Measurements from ENCODE around the gene DEK. TPM values are rescaled to one million over a fixed set of nuclear protein-coding genes. Genes with fewer than 3 reads are reported as not detected.
"Not testable (repeated sequence)": the region's sequence is repeated elsewhere in the genome, so short reads cannot be mapped to it uniquely, and the experiment has no call there.

The DEK gene
- total RNA-seq, 1 donor from 2014 or later: 207 TPM

- DNase-seq (ENCODE audit: low read depth, low spot score): no peak
- Mint-ChIP-seq H3K4me1 (no peaks in the 10 kb centered on the region), H3K36me3 (ENCODE audit: low read depth) (peaks cover 12% of the 10 kb centered on the region), H3K9me3 (no peaks in the 10 kb centered on the region), H3K27me3 (ENCODE audit: low read depth) (no peaks in the 10 kb centered on the region), H3K4me3 (no peak overlapping the region), H3K27ac (ENCODE audit: unreplicated experiment) (no peak overlapping the region)
- TF ChIP-seq CTCF (conservative IDR thresholded peaks at IDR 0.05): no peak
These were observed 52.1 kb downstream of the DEK start for GRCh38 chr6:18212231-18212630.

- peaks cover 9% of the 10 kb centered on the region for H3K36me3 Mint-ChIP-seq (ENCODE audit: low read depth)
- H3K27ac Mint-ChIP-seq (ENCODE audit: unreplicated experiment): no peak overlapping the region
- no peak for DNase-seq (ENCODE audit: low read depth, low spot score)
These were observed 53.0 kb downstream of the DEK start for GRCh38 chr6:18211338-18211737.

GRCh38 chr6:18210707-18211106, 53.6 kb downstream of the DEK start:
- Mint-ChIP-seq H3K36me3 (ENCODE audit: low read depth) (peaks cover 8% of the 10 kb centered on the region), H3K27ac (ENCODE audit: unreplicated experiment) (no peak overlapping the region), H3K9me3 (no peaks in the 10 kb centered on the region), H3K4me1 (no peaks in the 10 kb centered on the region), H3K27me3 (ENCODE audit: low read depth) (no peaks in the 10 kb centered on the region), H3K4me3 (no peak overlapping the region)
- no peak for DNase-seq (ENCODE audit: low read depth, low spot score)
- no peak for TF ChIP-seq CTCF (conservative IDR thresholded peaks at IDR 0.05)

More at GRCh38 chr6:18211338-18211737, 53.0 kb downstream of the DEK start:
- no peak for TF ChIP-seq CTCF (conservative IDR thresholded peaks at IDR 0.05)
- no peak overlapping the region for H3K4me3 Mint-ChIP-seq
- no peaks in the 10 kb centered on the region for H3K4me1 Mint-ChIP-seq
- H3K9me3 Mint-ChIP-seq: no peaks in the 10 kb centered on the region
- no peaks in the 10 kb centered on the region for H3K27me3 Mint-ChIP-seq (ENCODE audit: low read depth)

- no peaks in the 10 kb centered on the region for H3K9me3 Mint-ChIP-seq
- H3K4me3 Mint-ChIP-seq: no peak overlapping the region
- no peak for TF ChIP-seq CTCF (conservative IDR thresholded peaks at IDR 0.05)
- no peaks in the 10 kb centered on the region for H3K4me1 Mint-ChIP-seq
- H3K27ac Mint-ChIP-seq (ENCODE audit: unreplicated experiment): no peak overlapping the region
- peaks cover 6% of the 10 kb centered on the region for H3K36me3 Mint-ChIP-seq (ENCODE audit: low read depth)
- no peak for DNase-seq (ENCODE audit: low read depth, low spot score)
- H3K27me3 Mint-ChIP-seq (ENCODE audit: low read depth): no peaks in the 10 kb centered on the region
These were observed 54.7 kb downstream of the DEK start for GRCh38 chr6:18209539-18210197.

- H3K4me3 Mint-ChIP-seq; H3K9me3 Mint-ChIP-seq; DNase-seq (ENCODE audit: low read depth, low spot score); H3K36me3 Mint-ChIP-seq (ENCODE audit: low read depth); H3K27me3 Mint-ChIP-seq (ENCODE audit: low read depth); H3K4me1 Mint-ChIP-seq; H3K27ac Mint-ChIP-seq (ENCODE audit: unreplicated experiment): not testable (repeated sequence)
These were observed 55.6 kb downstream of the DEK start for GRCh38 chr6:18208778-18209177.

GRCh38 chr6:18207949-18208348, 56.4 kb downstream of the DEK start:
- Mint-ChIP-seq H3K4me1 (no peaks in the 10 kb centered on the region), H3K4me3 (no peak overlapping the region), H3K27me3 (ENCODE audit: low read depth) (no peaks in the 10 kb centered on the region), H3K36me3 (ENCODE audit: low read depth) (peaks cover 6% of the 10 kb centered on the region), H3K27ac (ENCODE audit: unreplicated experiment) (no peak overlapping the region), H3K9me3 (no peaks in the 10 kb centered on the region)
- TF ChIP-seq CTCF (conservative IDR thresholded peaks at IDR 0.05): no peak
- no peak for DNase-seq (ENCODE audit: low read depth, low spot score)

All from neural crest cell (in vitro differentiated cells).